Kidney capillary endothelial cell (primary cell): Measurements from ENCODE around the gene FAM151A.

Experiments used
- DNase-seq: peaks from one replicate; pipeline ENCODE4 v3.0.0-alpha.2; 2018; ENCODE audit warnings: low spot score

FAM151A gene

DNA sequence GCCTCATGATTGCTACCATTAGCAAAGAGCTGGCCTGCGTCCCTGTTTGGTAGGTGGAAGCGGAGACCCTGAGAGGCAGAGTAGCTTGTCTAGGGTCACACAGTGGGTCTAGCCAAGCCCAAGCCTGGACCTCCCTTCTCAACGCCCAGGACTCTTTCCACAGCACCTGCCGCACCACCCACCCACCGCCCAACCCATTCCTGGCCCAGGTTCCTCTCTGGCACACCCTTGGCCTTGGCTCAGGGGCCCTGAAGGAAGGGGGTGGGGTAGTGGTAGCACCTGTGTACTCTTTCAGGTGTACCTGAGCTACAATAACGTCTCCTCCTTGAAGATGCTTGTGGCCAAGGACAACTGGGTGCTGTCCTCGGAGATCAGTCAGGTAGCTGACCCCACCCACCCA lies 19.3 kb downstream of the FAM151A start:
- no peak for DNase-seq

GRCh38 chr1:54603241-54603640 lies 20.1 kb downstream of the FAM151A start:
- DNase-seq = no peak

GRCh38 chr1:54602554-54602953 lies 20.8 kb downstream of the FAM151A start:
- DNase-seq = no peak

- no peak for DNase-seq
Measured at GRCh38 chr1:54601730-54602129, 21.6 kb downstream of the FAM151A start.

DNA sequence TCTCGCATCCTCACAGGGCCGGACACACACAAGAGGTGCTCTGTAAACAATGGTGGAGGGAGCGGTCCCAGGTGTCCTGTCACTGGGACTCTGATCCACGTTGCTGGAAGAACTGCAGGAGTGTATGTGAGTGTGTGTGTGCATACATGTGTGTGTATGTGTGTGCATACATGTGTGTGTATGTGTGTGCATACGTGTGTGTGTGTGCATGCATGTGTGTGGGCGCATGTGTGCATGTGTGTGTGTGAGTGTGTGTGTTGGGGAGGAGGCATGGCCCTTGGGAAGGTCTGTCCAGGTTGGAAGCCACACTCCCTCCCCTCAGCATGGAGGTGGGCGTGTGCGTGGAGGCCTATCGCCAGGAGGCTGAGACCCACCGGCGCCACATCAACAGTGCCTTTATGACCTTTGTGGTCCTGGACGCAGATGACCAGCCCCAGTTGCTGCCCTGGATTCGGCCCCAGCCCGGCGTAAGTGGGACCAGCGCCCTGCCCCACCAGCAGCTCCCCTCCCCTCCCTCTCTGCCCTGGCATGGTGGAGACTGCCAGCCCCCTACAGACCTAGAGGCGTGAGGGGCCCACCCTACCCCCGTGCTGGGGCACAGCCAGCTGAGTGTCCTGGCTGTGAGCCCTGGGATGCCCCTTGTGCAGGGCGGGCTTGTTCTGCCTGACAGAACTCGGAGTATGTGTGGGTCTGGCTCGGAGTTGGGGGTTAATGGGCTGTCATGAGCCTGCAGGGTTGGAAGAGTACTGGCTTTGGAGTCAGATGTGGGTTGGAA lies 22.2 kb downstream of the FAM151A start:
- no peak for DNase-seq

DNA sequence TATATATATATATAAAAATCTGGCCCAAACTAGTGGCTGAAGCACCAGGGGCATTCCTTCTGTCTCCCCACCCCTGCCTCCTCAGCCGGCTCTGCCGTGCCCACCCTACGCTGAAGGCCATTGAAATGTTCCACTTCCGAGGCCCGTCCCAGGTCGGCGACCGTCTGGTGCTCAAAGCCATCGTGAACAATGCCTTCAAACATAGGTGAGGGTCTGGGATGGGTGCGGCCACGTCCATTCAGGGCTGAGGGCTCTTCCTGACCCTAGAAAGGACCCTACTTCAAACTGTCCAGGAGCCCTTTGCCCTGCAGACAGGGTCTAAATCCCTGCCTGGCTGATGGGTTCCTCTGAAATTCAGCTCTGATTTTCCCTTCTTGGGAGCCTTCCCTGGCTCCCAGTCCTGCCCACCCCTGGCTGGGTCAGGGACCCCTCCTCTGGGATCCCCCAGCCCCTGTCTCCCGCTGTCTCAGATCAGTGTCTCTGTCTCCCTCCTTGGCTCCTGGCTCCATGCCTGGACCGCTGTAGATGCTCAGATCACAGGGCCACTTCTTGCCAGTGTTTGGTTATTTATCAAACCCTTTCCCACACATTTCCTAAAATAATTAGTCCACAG lies 24.0 kb downstream of the FAM151A start:
- no peak for DNase-seq

GRCh38 chr1:54597455-54598030 lies 25.8 kb downstream of the FAM151A start:
- no peak for DNase-seq

DNA sequence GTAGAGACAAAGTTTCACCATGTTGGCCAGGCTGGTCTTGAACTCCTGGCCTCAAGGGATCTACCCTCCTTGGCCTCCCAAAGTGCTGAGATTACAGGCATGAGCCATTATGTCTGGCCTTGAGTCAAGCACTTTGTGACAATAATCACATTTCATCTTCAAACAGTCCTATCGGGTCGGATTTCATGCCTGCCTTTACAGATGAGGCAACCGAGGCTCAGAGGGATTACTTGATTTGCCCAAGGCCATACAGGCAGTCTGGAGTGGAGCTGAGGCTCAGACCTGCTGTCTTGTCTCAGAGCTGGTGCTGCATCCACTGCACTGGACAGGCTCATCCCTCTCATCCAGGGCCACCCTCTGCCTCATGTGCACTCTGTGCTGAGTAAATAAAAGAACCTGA lies 26.6 kb downstream of the FAM151A start:
- DNase-seq = no peak

- no peak for DNase-seq
Measured at GRCh38 chr1:54595956-54596498, 27.3 kb downstream of the FAM151A start.

DNA sequence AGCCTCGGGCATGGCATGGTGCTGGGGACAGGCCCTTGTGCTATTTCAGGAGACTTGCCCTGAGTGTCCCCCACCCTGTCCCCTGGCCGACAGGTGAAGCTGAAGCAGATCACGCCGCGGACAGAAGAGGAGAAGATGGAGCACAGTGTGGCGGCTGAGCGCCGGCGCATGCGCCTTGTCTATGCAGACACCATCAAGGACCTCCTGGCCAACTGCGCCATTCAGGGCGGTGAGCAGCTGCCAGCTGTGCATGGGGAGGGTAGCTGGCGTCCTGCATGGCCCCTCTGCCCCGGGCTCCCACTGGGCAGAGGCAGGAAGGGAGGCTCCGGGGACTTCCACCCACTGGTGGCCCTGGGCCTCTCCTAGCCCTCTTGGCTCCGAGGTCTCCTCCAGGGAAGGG lies 28.9 kb downstream of the FAM151A start:
- DNase-seq = no peak

DNA sequence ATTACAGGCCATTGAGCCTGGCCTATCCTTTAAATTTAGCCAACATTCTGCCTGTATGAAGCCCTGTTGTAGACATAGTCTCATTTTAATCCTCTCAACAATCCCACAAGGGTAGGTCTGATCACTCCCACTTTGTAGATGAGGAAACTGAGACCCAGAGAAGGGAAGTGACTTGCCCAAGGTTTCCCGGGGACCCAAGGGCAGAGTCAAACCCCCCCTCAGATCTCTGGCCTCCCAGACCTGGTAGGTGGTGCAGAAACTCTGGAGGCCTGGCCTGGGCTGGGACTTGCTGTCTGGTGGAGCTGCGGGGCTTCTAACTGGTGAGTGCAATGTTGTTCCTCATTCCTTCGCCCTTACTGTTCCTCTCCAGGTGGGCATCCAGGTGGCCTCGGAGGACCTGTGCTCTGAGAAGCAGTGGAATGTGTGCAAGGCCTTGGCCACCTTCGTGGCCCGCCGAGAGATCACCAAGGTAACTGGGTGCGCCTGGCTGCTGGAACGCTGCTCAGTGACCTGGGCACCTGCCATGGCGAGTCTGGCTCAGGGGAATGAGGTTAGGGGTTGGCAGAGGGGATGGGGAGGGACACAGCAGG lies 29.7 kb downstream of the FAM151A start:
- no peak for DNase-seq

DNA sequence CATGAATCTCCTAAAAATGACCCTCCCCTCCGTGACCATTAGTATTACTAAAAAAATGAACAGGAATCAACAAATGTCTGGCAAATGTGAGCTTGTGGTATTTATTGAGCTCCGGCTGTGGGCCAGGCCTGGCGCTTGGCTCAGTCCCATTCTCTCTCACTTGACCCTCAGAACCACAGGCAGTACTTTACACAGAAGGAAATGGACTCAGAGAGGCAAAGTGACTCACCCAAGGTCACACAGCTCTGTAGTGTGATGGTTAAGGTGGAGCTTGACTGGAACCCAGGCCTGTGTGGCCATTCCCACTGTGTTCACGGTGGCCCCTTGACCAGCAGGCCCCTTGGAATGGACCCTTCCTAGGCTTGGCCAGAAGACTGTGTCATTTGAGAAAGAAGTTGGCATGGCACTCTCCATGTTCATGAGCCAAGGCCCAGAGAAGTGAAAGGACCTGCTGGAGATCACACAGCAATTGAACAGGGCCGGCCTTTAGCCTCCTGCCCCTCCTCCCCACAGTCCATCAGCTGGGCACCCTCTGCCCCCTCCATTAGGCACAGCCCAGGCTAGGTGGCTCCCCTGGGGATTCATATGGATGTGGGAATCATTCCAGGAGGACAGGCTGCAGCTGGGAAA lies 32.1 kb downstream of the FAM151A start:
- DNase-seq = no peak

- no peak for DNase-seq
Measured at GRCh38 chr1:54588377-54588776, 34.9 kb downstream of the FAM151A start.

- DNase-seq = no peak
Measured at GRCh38 chr1:54585181-54586066, 37.9 kb downstream of the FAM151A start.

- no peak for DNase-seq
Measured at GRCh38 chr1:54584575-54584974, 38.8 kb downstream of the FAM151A start.

GRCh38 chr1:54583871-54584270 lies 39.5 kb downstream of the FAM151A start:
- DNase-seq = no peak

DNA sequence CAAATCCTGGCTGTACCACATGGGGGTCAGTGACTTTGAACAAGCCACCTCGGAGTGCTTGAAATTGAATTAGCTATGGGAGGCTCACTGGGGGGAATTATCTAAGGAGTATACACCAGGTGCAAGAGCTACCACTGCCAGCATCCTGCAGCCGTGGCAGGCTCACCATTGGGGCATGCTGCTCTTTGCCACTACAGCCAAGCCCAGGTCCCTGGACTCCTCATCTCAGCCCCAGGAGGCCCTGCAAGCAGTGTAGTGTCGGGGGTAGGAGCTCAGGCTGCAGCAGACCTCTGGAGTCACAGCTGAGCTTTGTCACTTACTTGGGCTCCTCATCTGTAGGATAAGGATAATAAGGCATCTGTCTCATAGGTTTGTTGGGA lies 40.0 kb downstream of the FAM151A start:
- DNase-seq = no peak

- no peak for DNase-seq
Measured at GRCh38 chr1:54582566-54583306, 40.6 kb downstream of the FAM151A start.

DNA sequence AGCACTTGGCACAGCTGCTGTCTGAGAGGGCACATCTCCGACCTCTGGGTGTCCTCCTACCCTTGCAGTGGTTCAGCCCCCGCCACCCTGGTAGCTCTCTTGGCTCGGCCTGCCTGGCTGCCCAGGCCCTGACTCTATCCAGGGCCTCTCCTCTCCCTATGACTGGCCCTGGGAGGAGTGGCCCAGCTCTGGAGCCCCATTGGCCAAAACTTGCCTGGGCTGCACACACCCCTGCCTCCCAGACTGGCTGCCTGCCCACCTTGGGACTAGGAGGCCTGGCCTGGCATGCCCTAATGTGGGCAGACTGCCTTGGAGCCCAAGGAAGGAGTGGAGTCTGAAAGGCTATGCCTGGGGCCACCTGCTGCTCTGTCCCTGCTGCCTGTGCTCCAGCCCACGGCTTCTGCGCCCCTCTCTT lies 41.7 kb downstream of the FAM151A start:
- no peak for DNase-seq

DNA sequence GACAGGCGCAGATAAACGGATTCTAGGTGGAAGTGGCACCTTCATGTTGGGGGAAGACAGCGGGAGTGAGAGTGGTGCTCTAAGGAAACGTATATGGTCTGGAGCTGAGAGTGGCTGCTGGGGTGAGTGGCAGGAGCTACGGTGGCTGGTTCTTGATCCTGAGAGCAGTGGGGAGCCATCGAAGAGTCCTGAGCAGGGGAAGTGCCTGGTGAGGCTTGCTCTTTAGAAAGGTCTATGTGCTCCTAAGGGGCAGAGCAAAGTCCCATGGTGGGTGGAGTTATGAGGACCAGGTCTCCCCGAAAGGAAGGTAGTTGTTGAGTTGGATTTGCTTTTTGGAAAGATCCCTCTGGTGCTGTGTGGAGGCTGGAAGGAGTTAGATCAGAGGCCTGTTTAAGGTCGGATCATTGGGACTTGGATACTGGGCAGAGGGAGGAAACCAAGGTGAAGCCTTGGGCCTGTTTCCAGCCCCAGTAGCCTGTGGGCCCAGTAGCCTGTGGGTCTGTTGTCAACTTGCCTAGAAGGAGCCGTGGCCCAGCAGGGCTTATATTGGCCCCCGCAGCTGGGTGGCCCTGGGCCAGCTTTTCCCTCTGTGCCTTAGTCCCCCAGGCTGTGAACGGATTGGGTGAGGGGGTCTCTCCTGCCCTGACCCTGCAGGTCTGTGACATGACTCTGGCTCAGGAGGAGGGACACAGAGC lies 42.3 kb downstream of the FAM151A start:
- no peak for DNase-seq
